ENCODE data around the gene LHFPL2.

Gene LHFPL2

GRCh38 chr5:78499485-78499884 is 149.1 kb downstream of the LHFPL2 start:
- no peaks in the 10 kb centered on the region for H3K36me3 ChIP-seq (ENCODE audit: control insufficient read depth, insufficient read depth, low read length)
- no peak overlapping the region for H3K27ac ChIP-seq (ENCODE audit: insufficient read depth, low read depth, low read length, poor library complexity, severe bottlenecking)
- no peak overlapping the region for H3K4me3 ChIP-seq (ENCODE audit: insufficient read depth, low read depth, low read length)
- peaks cover 4% of the 10 kb centered on the region for H3K4me1 ChIP-seq (ENCODE audit: control insufficient read depth, insufficient read depth, low read length)
- no peaks in the 10 kb centered on the region for H3K27me3 ChIP-seq (ENCODE audit: control insufficient read depth, insufficient read depth, low read length, poor library complexity, severe bottlenecking)
- WGBS, 2 experiments = 97 to 100% methylated on average over 1 of the region's 1 CpG
- H3K9me3 ChIP-seq (ENCODE audit: control insufficient read depth, low read length) = no peaks in the 10 kb centered on the region

- H3K4me1 ChIP-seq (ENCODE audit: control insufficient read depth, insufficient read depth, low read length) = peaks cover 4% of the 10 kb centered on the region
- 93% methylated on average over 13 of the region's 13 CpGs for WGBS, 2 experiments
- H3K27ac ChIP-seq (ENCODE audit: insufficient read depth, low read depth, low read length, poor library complexity, severe bottlenecking) = no peak overlapping the region
Measured at GRCh38 chr5:78497573-78498533, 150.7 kb downstream of the LHFPL2 start.

GRCh38 chr5:78496373-78496772 is 152.2 kb downstream of the LHFPL2 start:
- H3K4me3 ChIP-seq (ENCODE audit: insufficient read depth, low read depth, low read length) = no peak overlapping the region
- no peaks in the 10 kb centered on the region for H3K36me3 ChIP-seq (ENCODE audit: control insufficient read depth, insufficient read depth, low read length)
- H3K9me3 ChIP-seq (ENCODE audit: control insufficient read depth, low read length) = no peaks in the 10 kb centered on the region
- no peaks in the 10 kb centered on the region for H3K27me3 ChIP-seq (ENCODE audit: control insufficient read depth, insufficient read depth, low read length, poor library complexity, severe bottlenecking)
- peaks cover 7% of the 10 kb centered on the region for H3K4me1 ChIP-seq (ENCODE audit: control insufficient read depth, insufficient read depth, low read length)
- H3K27ac ChIP-seq (ENCODE audit: insufficient read depth, low read depth, low read length, poor library complexity, severe bottlenecking) = no peak overlapping the region

More at GRCh38 chr5:78497573-78498533, 150.7 kb downstream of the LHFPL2 start:
- H3K27me3 ChIP-seq (ENCODE audit: control insufficient read depth, insufficient read depth, low read length, poor library complexity, severe bottlenecking) = no peaks in the 10 kb centered on the region
- H3K36me3 ChIP-seq (ENCODE audit: control insufficient read depth, insufficient read depth, low read length) = no peaks in the 10 kb centered on the region
- no peaks in the 10 kb centered on the region for H3K9me3 ChIP-seq (ENCODE audit: control insufficient read depth, low read length)
- H3K4me3 ChIP-seq (ENCODE audit: insufficient read depth, low read depth, low read length) = no peak overlapping the region

- 15 to 29% methylated on average over 6 of the region's 6 CpGs for WGBS, 2 experiments
- Histone ChIP-seq H3K4me3 (ENCODE audit: insufficient read depth, low read depth, low read length) (no peak overlapping the region), H3K36me3 (ENCODE audit: control insufficient read depth, insufficient read depth, low read length) (no peaks in the 10 kb centered on the region), H3K9me3 (ENCODE audit: control insufficient read depth, low read length) (no peaks in the 10 kb centered on the region), H3K27me3 (ENCODE audit: control insufficient read depth, insufficient read depth, low read length, poor library complexity, severe bottlenecking) (no peaks in the 10 kb centered on the region), H3K27ac (ENCODE audit: insufficient read depth, low read depth, low read length, poor library complexity, severe bottlenecking) (no peak overlapping the region), H3K4me1 (ENCODE audit: control insufficient read depth, insufficient read depth, low read length) (peaks cover 13% of the 10 kb centered on the region)
Measured at GRCh38 chr5:78495800-78496199, 152.8 kb downstream of the LHFPL2 start.

- H3K9me3 ChIP-seq (ENCODE audit: control insufficient read depth, low read length) = no peaks in the 10 kb centered on the region
- H3K36me3 ChIP-seq (ENCODE audit: control insufficient read depth, insufficient read depth, low read length) = no peaks in the 10 kb centered on the region
- 95 to 97% methylated on average over 7 of the region's 7 CpGs for WGBS, 2 experiments
- H3K4me3 ChIP-seq (ENCODE audit: insufficient read depth, low read depth, low read length) = no peak overlapping the region
- H3K27me3 ChIP-seq (ENCODE audit: control insufficient read depth, insufficient read depth, low read length, poor library complexity, severe bottlenecking) = no peaks in the 10 kb centered on the region
- H3K4me1 ChIP-seq (ENCODE audit: control insufficient read depth, insufficient read depth, low read length) = peaks cover 15% of the 10 kb centered on the region
- H3K27ac ChIP-seq (ENCODE audit: insufficient read depth, low read depth, low read length, poor library complexity, severe bottlenecking) = no peak overlapping the region
Measured at GRCh38 chr5:78492650-78493049, 155.9 kb downstream of the LHFPL2 start.

- 89 to 96% methylated on average over 2 of the region's 2 CpGs for WGBS, 2 experiments
- no peaks in the 10 kb centered on the region for H3K36me3 ChIP-seq (ENCODE audit: control insufficient read depth, insufficient read depth, low read length)
- H3K27me3 ChIP-seq (ENCODE audit: control insufficient read depth, insufficient read depth, low read length, poor library complexity, severe bottlenecking) = no peaks in the 10 kb centered on the region
- H3K9me3 ChIP-seq (ENCODE audit: control insufficient read depth, low read length) = no peaks in the 10 kb centered on the region
- H3K4me3 ChIP-seq (ENCODE audit: insufficient read depth, low read depth, low read length) = no peak overlapping the region
- peaks cover 15% of the 10 kb centered on the region for H3K4me1 ChIP-seq (ENCODE audit: control insufficient read depth, insufficient read depth, low read length)
- no peak overlapping the region for H3K27ac ChIP-seq (ENCODE audit: insufficient read depth, low read depth, low read length, poor library complexity, severe bottlenecking)
Measured at GRCh38 chr5:78492224-78492623, 156.3 kb downstream of the LHFPL2 start.

- WGBS, 2 experiments = 68 to 80% methylated on average over 4 of the region's 4 CpGs
- Histone ChIP-seq H3K27ac (ENCODE audit: insufficient read depth, low read depth, low read length, poor library complexity, severe bottlenecking) (no peak overlapping the region), H3K4me1 (ENCODE audit: control insufficient read depth, insufficient read depth, low read length) (peaks cover 11% of the 10 kb centered on the region), H3K36me3 (ENCODE audit: control insufficient read depth, insufficient read depth, low read length) (no peaks in the 10 kb centered on the region), H3K27me3 (ENCODE audit: control insufficient read depth, insufficient read depth, low read length, poor library complexity, severe bottlenecking) (no peaks in the 10 kb centered on the region), H3K9me3 (ENCODE audit: control insufficient read depth, low read length) (no peaks in the 10 kb centered on the region), H3K4me3 (ENCODE audit: insufficient read depth, low read depth, low read length) (no peak overlapping the region)
Measured at GRCh38 chr5:78490709-78491485, 157.7 kb downstream of the LHFPL2 start.

GRCh38 chr5:78487846-78488245 is 160.7 kb downstream of the LHFPL2 start:
- H3K27me3 ChIP-seq (ENCODE audit: control insufficient read depth, insufficient read depth, low read length, poor library complexity, severe bottlenecking) = no peaks in the 10 kb centered on the region
- peaks cover 11% of the 10 kb centered on the region for H3K4me1 ChIP-seq (ENCODE audit: control insufficient read depth, insufficient read depth, low read length)
- WGBS, 2 experiments = 95 to 97% methylated on average over 4 of the region's 4 CpGs
- H3K27ac ChIP-seq (ENCODE audit: insufficient read depth, low read depth, low read length, poor library complexity, severe bottlenecking) = no peak overlapping the region
- no peaks in the 10 kb centered on the region for H3K36me3 ChIP-seq (ENCODE audit: control insufficient read depth, insufficient read depth, low read length)
- no peak overlapping the region for H3K4me3 ChIP-seq (ENCODE audit: insufficient read depth, low read depth, low read length)
- H3K9me3 ChIP-seq (ENCODE audit: control insufficient read depth, low read length) = no peaks in the 10 kb centered on the region

- Histone ChIP-seq H3K4me3 (ENCODE audit: insufficient read depth, low read depth, low read length) (no peak overlapping the region), H3K27me3 (ENCODE audit: control insufficient read depth, insufficient read depth, low read length, poor library complexity, severe bottlenecking) (no peaks in the 10 kb centered on the region), H3K9me3 (ENCODE audit: control insufficient read depth, low read length) (no peaks in the 10 kb centered on the region), H3K27ac (ENCODE audit: insufficient read depth, low read depth, low read length, poor library complexity, severe bottlenecking) (no peak overlapping the region), H3K36me3 (ENCODE audit: control insufficient read depth, insufficient read depth, low read length) (no peaks in the 10 kb centered on the region), H3K4me1 (ENCODE audit: control insufficient read depth, insufficient read depth, low read length) (peaks cover 7% of the 10 kb centered on the region)
- 94% methylated on average over 2 of the region's 2 CpGs; no CpG with 5 or more reads in 1 of the 2 experiments for WGBS, 2 experiments
Measured at GRCh38 chr5:78486218-78486617, 162.4 kb downstream of the LHFPL2 start.
